ENCODE data around the gene DSEL.

Gene DSEL

DNA sequence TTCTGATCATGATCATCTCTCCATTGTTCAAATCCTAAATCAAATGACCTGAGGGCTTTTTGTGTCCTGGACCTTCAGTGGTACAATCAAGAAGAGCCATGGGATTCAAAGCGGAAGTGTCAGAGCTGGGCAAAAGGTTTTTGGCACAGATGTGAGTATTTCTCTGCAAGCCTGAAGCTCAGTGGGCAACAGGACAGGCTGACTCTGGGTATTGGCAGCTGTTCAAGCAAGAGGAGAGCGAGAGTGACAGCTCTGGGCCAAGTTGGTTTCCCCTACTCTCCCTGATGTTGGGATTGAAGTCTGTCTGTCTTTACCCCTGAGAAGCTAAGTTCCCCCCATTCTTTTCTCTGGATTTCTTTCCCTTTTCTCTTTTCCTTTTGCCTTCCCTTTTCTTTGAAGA lies 33.3 kb downstream of the DSEL start:
- H3K9me3 ChIP-seq (ENCODE audit: control insufficient read depth, insufficient read depth, low read length): no peaks in the 10 kb centered on the region
- peaks cover 10% of the 10 kb centered on the region; the same call in 1 of the 2 replicates for H3K4me1 ChIP-seq (ENCODE audit: insufficient read depth, low read length)
- no peak overlapping the region for H3K9ac ChIP-seq (ENCODE audit: low read depth, low read length)
- no peaks in the 10 kb centered on the region for H3K36me3 ChIP-seq (ENCODE audit: insufficient read depth, low read length)

DNA sequence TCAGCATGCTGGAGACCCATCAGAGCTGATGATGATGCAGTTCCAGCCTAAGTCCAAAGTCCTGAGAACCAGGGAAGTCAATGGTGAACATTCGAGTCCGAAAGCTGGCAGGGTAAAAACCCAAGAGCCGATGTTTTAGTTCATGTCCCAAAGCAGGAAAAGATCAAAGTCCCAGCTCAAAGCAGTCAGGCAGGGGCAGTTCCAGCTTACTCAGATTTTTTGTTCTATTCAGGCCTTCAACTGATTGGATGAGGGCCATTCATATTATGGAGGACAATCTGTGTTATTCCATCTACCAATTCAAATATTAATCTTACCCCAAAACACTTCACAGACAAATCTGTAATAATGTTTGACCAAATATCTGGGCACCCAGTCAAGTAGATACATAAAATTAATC lies 38.3 kb downstream of the DSEL start:
- H3K9ac ChIP-seq (ENCODE audit: low read depth, low read length): no peak overlapping the region
- H3K4me1 ChIP-seq (ENCODE audit: insufficient read depth, low read length): no peaks in the 10 kb centered on the region
- H3K36me3 ChIP-seq (ENCODE audit: insufficient read depth, low read length): no peaks in the 10 kb centered on the region
- no peaks in the 10 kb centered on the region for H3K9me3 ChIP-seq (ENCODE audit: control insufficient read depth, insufficient read depth, low read length)

DNA sequence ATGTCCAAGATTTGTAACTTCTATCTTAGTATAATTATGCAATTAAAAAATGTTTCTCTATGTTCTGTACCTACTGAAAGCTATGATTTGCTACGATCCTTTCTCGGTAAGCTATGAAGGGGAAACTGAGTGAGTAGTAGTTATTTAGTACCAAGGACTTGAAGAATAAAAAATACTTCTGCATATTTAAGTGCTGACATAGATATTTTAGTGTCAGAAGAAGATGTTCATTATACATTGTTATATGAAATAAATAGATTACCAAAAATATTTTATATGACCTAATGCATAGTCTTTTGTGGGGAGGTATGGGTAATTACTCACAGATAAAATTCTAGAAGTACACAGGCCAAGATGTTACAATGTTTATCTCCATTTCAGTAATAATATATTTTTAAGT lies 39.0 kb downstream of the DSEL start:
- no peaks in the 10 kb centered on the region for H3K9me3 ChIP-seq (ENCODE audit: control insufficient read depth, insufficient read depth, low read length)
- no peaks in the 10 kb centered on the region for H3K4me1 ChIP-seq (ENCODE audit: insufficient read depth, low read length)
- no peak overlapping the region for H3K9ac ChIP-seq (ENCODE audit: low read depth, low read length)
- H3K36me3 ChIP-seq (ENCODE audit: insufficient read depth, low read length): no peaks in the 10 kb centered on the region

DNA sequence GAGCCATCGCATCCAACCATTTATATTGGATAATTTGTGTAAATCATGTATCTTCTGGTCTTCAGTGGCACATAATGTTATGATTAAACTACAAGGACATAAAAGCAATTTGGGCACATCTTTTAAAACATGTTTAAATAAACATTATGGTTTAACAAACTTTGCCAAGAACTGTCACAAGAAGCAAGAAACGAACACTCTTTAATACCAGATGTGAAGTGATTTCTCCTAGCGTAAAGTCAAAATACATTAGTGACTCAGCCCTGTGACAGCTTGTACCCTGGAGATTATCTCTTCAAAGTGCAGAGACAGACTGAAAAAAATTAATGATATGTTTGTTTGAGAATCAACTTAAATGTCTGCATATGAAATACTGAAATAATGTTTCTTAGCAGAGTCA lies 39.9 kb downstream of the DSEL start:
- Histone ChIP-seq H3K9ac (ENCODE audit: low read depth, low read length) (no peak overlapping the region), H3K9me3 (ENCODE audit: control insufficient read depth, insufficient read depth, low read length) (no peaks in the 10 kb centered on the region), H3K4me1 (ENCODE audit: insufficient read depth, low read length) (no peaks in the 10 kb centered on the region), H3K36me3 (ENCODE audit: insufficient read depth, low read length) (no peaks in the 10 kb centered on the region)

- Histone ChIP-seq H3K9ac (ENCODE audit: low read depth, low read length) (no peak overlapping the region), H3K9me3 (ENCODE audit: control insufficient read depth, insufficient read depth, low read length) (no peaks in the 10 kb centered on the region), H3K36me3 (ENCODE audit: insufficient read depth, low read length) (no peaks in the 10 kb centered on the region)
Measured at GRCh38 chr18:67475673-67476072, 40.8 kb downstream of the DSEL start.

GRCh38 chr18:67468038-67468437 lies 48.5 kb downstream of the DSEL start:
- H3K9ac ChIP-seq (ENCODE audit: low read depth, low read length): no peak overlapping the region
- no peaks in the 10 kb centered on the region for H3K9me3 ChIP-seq (ENCODE audit: control insufficient read depth, insufficient read depth, low read length)
- peaks cover 11% of the 10 kb centered on the region; the same call in 1 of the 2 replicates for H3K4me1 ChIP-seq (ENCODE audit: insufficient read depth, low read length)
- no peaks in the 10 kb centered on the region for H3K36me3 ChIP-seq (ENCODE audit: insufficient read depth, low read length)

More at GRCh38 chr18:67475673-67476072, 40.8 kb downstream of the DSEL start:
- H3K4me1 ChIP-seq (ENCODE audit: insufficient read depth, low read length): no peaks in the 10 kb centered on the region

DNA sequence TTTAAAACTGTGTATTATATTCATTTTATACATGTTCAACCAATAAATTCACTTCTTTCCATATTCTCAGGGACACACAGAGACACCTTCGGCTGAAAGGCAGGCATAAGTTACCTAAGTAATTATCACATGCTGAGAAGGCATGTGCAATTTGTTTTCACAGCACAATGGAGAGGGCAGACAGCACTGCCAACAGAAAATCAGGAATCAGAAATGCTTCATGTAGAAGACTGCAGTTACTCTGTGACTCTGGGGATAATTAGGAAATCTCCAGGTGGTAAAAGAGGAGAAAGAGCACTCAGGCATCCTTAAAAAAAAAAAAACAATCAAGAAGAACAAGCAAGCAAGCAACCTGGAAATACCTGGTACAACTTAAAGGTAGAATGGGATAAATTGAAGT lies 49.3 kb downstream of the DSEL start:
- H3K9ac ChIP-seq (ENCODE audit: low read depth, low read length): no peak overlapping the region

GRCh38 chr18:67464499-67464898 lies 52.0 kb downstream of the DSEL start:
- no peaks in the 10 kb centered on the region for H3K36me3 ChIP-seq (ENCODE audit: insufficient read depth, low read length)
- H3K9ac ChIP-seq (ENCODE audit: low read depth, low read length): no peak overlapping the region
- peaks cover 11% of the 10 kb centered on the region; the same call in 1 of the 2 replicates for H3K4me1 ChIP-seq (ENCODE audit: insufficient read depth, low read length)
- no peaks in the 10 kb centered on the region for H3K9me3 ChIP-seq (ENCODE audit: control insufficient read depth, insufficient read depth, low read length)

More for the DNA sequence above, 49.3 kb downstream of the DSEL start:
- peaks cover 11% of the 10 kb centered on the region; the same call in 1 of the 2 replicates for H3K4me1 ChIP-seq (ENCODE audit: insufficient read depth, low read length)
- H3K36me3 ChIP-seq (ENCODE audit: insufficient read depth, low read length): no peaks in the 10 kb centered on the region
- H3K9me3 ChIP-seq (ENCODE audit: control insufficient read depth, insufficient read depth, low read length): no peaks in the 10 kb centered on the region

- Histone ChIP-seq H3K4me1 (ENCODE audit: insufficient read depth, low read length) (peaks cover 11% of the 10 kb centered on the region; the same call in 1 of the 2 replicates), H3K9me3 (ENCODE audit: control insufficient read depth, insufficient read depth, low read length) (no peaks in the 10 kb centered on the region), H3K9ac (ENCODE audit: low read depth, low read length) (no peak overlapping the region), H3K36me3 (ENCODE audit: insufficient read depth, low read length) (no peaks in the 10 kb centered on the region)
Measured at GRCh38 chr18:67463829-67464228, 52.7 kb downstream of the DSEL start.

- Histone ChIP-seq H3K4me1 (ENCODE audit: insufficient read depth, low read length) (peaks cover 7% of the 10 kb centered on the region; the same call in 1 of the 2 replicates), H3K9ac (ENCODE audit: low read depth, low read length) (no peak overlapping the region), H3K36me3 (ENCODE audit: insufficient read depth, low read length) (no peaks in the 10 kb centered on the region), H3K9me3 (ENCODE audit: control insufficient read depth, insufficient read depth, low read length) (peaks cover 4% of the 10 kb centered on the region; the same call in 1 of the 2 replicates)
Measured at GRCh38 chr18:67456711-67457110, 59.8 kb downstream of the DSEL start.
